HFFc6 (cell line): ENCODE measurements around the gene FOSB. TPM values are rescaled to one million over a fixed set of nuclear protein-coding genes. Genes with fewer than 3 reads are reported as not detected.

Source experiments
- DNase-seq: peaks from one replicate; pipeline ENCODE4 v3.0.0-alpha.2; 2018
- H3K27ac Mint-ChIP-seq: 2 replicates; pipeline ENCODE4 v1.8.0; 2020; ENCODE audit warnings: mild to moderate bottlenecking, mixed read lengths
- H3K27me3 Mint-ChIP-seq: 2 replicates; pipeline ENCODE4 v1.8.0; 2021; ENCODE audit warnings: mild to moderate bottlenecking, moderate library complexity, mixed read lengths; ENCODE audit not compliant: insufficient read depth
- H3K36me3 Mint-ChIP-seq: 2 replicates; pipeline ENCODE4 v1.8.0; 2021; ENCODE audit warnings: low read depth, mixed read lengths
- H3K4me1 Mint-ChIP-seq: 2 replicates; pipeline ENCODE4 v1.8.0; 2020; ENCODE audit warnings: low read depth, mixed read lengths
- H3K4me3 Mint-ChIP-seq: 2 replicates; pipeline ENCODE4 v1.8.0; 2020; ENCODE audit warnings: mild to moderate bottlenecking, moderate library complexity, mixed read lengths
- H3K9me3 Mint-ChIP-seq: 2 replicates; pipeline ENCODE4 v1.8.0; 2020; ENCODE audit warnings: mild to moderate bottlenecking, mixed read lengths
- total RNA-seq, 6 experiments: library from RNA; stranded (reverse); fragmentation: NEBNext Ultra II Directional; extraction: Animal tissue kit (Norgen Biotek cat#: 25700); gene quantifications; 2 replicates in 1 of 6; 3 replicates in 5 of 6; pipeline ENCODE4 v1.2.3, GENCODE V29; 2021
- TF ChIP-seq, protein P1 (sequence below): fragments of 200-600 bp; sonication (generic); IDR thresholded peaks from 2 replicates; pipeline ENCODE4 v1.5.0; 2021; ENCODE audit warnings: antibody characterized with exemption, mild to moderate bottlenecking

FOSB gene
- total RNA-seq, 6 experiments from 2014 or later, result 35.0 to 71.5 (median 62.9) TPM

DNA sequence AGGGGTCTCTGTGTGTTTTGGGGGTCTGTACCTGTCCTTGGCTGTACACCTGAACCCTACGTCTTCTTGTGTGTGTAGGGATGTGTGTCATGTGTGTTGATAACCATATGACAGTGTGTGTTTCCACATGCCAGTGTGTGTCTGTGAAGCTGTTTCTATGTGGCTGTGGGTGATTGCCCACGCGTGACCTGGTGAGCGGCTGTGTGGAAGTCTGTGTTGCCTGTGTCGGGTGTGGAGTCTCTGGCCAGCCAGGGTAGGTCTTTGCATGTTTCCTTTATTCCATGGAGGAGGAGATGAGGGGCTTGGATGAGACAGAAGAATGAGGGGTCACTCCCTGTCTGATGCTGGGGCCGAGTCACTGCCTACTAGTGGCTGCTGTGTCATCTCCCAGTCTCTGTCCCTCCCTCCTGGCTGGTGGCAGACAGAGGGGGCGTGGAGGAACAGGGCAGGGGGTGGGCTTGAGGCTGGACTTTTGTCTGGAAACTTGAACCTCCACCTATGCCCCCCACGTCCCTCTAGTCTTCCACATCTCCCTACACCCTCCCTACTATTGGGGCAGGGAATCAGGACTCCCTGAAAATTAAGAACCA is 2.8 kb upstream of the FOSB start:
- Mint-ChIP-seq H3K4me1 (peaks cover 10% of the 10 kb centered on the region), H3K36me3 (no peaks in the 10 kb centered on the region), H3K4me3 (no peak overlapping the region), H3K27ac (no peak overlapping the region), H3K9me3 (peaks cover 12% of the 10 kb centered on the region; the same call in 1 of the 2 replicates), H3K27me3 (peaks cover 20% of the 10 kb centered on the region)
- TF ChIP-seq, protein P1, sequence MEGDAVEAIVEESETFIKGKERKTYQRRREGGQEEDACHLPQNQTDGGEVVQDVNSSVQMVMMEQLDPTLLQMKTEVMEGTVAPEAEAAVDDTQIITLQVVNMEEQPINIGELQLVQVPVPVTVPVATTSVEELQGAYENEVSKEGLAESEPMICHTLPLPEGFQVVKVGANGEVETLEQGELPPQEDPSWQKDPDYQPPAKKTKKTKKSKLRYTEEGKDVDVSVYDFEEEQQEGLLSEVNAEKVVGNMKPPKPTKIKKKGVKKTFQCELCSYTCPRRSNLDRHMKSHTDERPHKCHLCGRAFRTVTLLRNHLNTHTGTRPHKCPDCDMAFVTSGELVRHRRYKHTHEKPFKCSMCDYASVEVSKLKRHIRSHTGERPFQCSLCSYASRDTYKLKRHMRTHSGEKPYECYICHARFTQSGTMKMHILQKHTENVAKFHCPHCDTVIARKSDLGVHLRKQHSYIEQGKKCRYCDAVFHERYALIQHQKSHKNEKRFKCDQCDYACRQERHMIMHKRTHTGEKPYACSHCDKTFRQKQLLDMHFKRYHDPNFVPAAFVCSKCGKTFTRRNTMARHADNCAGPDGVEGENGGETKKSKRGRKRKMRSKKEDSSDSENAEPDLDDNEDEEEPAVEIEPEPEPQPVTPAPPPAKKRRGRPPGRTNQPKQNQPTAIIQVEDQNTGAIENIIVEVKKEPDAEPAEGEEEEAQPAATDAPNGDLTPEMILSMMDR, result no peak
- no peak for DNase-seq

DNA sequence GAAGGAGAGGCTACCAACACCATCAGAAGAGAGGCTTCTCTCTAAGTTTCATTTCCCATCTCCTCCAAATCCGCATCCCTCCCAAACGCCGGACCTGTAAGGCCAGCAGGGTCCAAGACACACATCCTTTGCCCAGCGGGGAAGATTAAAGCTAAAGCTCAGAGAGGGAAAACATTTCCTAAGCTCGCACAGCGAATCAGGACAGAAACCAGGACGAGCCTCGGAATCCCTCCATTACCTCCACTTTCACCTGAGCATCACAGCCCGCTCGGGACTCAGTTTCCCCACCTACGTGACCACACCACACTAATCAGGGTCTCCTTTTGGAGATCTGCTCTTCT is 711 bp upstream of the FOSB start:
- Mint-ChIP-seq H3K4me1 (peaks cover 32% of the 10 kb centered on the region), H3K27ac (peak overlapping the region; percentile 93), H3K9me3 (peaks cover 28% of the 10 kb centered on the region; the same call in 1 of the 2 replicates), H3K27me3 (peaks cover 42% of the 10 kb centered on the region), H3K4me3 (peak overlapping the region; percentile 89), H3K36me3 (peaks cover 7% of the 10 kb centered on the region; the same call in 1 of the 2 replicates)
- TF ChIP-seq, protein P1, result no peak
- DNase-seq, result no peak

DNA sequence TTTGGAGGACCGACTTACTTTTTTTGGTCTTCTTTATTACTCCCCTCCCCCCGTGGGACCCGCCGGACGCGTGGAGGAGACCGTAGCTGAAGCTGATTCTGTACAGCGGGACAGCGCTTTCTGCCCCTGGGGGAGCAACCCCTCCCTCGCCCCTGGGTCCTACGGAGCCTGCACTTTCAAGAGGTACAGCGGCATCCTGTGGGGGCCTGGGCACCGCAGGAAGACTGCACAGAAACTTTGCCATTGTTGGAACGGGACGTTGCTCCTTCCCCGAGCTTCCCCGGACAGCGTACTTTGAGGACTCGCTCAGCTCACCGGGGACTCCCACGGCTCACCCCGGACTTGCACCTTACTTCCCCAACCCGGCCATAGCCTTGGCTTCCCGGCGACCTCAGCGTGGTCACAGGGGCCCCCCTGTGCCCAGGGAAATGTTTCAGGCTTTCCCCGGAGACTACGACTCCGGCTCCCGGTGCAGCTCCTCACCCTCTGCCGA is 409 bp downstream of the FOSB start:
- no peak for DNase-seq
- Mint-ChIP-seq H3K27ac (peak overlapping the region; percentile 93), H3K36me3 (peaks cover 11% of the 10 kb centered on the region; the same call in 1 of the 2 replicates), H3K4me3 (peak overlapping the region; percentile 89), H3K27me3 (peaks cover 53% of the 10 kb centered on the region), H3K4me1 (peaks cover 43% of the 10 kb centered on the region), H3K9me3 (peaks cover 34% of the 10 kb centered on the region)
- TF ChIP-seq, protein P1, result no peak

DNA sequence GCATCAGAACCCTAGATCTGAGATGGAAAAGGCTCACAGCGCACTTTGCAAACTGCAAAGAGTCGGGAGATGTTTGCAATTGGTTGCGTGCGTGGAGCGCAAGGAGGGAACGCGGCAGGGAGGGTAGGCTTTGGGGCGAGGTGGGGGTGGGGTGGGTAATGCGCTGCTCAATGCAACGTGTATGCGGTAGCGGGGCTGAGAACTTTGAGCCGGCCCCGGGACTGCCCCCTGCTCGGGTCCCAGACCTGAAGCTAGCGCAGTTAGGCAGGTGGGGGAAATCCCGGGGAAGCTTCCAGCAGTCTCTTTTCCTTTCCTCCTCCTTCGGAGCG is 971 bp downstream of the FOSB start:
- Mint-ChIP-seq H3K4me1 (peaks cover 48% of the 10 kb centered on the region), H3K36me3 (peaks cover 11% of the 10 kb centered on the region; the same call in 1 of the 2 replicates), H3K27ac (peak overlapping the region; percentile 93), H3K4me3 (peak overlapping the region; percentile 89), H3K27me3 (peaks cover 58% of the 10 kb centered on the region), H3K9me3 (peaks cover 38% of the 10 kb centered on the region)
- DNase-seq, result no peak
- TF ChIP-seq, protein P1, result no peak

DNA sequence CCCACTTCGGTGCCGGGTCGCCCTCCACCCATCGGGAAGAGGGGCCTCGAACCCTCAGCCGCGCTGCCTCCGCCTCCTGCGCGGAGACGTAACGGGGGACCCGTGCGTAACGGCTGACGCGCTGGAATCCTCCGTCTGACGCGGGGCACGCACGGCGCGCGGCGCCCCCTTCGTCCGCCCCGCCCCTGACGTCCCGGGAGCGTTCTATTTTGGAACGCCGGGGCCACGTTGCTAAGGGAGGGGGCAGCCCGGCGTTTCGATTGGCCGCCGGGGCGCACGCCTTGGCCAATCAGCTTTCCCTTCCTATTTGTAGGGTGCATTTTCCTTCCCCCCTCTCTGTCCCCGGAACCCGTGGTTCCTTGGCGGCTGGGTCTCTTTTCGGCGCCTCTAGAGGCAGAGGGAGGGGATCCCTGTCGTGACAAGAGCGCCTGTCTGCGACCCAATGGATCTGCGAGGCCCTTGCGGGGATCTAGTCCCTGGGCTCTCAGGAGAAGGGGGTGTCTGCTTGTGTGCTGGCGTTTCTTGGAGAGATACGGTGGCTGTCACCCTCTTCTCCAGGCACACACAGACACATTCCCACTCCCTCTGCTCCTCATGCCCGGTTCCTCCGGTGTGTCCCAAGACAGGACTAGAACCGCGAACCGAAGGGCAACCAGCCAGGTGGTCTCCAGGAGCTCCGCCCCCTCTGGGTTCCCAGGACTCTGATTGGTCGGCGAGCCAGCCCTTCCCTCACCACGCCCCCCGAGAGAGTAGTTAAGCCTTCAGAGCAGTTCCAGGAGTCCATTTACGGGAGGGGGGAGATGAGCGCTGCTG is 1.5 kb downstream of the FOSB start:
- Mint-ChIP-seq H3K27ac (peak overlapping the region; percentile 93), H3K4me1 (peaks cover 54% of the 10 kb centered on the region), H3K9me3 (peaks cover 44% of the 10 kb centered on the region), H3K27me3 (peaks cover 64% of the 10 kb centered on the region), H3K36me3 (peaks cover 15% of the 10 kb centered on the region), H3K4me3 (peak overlapping the region; percentile 89)
- peak; percentile 86 for DNase-seq
- TF ChIP-seq, protein P1, result peak; percentile 37
